OCI-LY7 (cell line): ENCODE data around the gene FBLN1. TPM values are rescaled to one million over a fixed set of nuclear protein-coding genes. Genes with fewer than 3 reads are reported as not detected.

Experiments used
- BruUV-seq: library from RNA; stranded (reverse); fragments of 400-500 nt; replicated peaks from 2 replicates; lab custom pipeline; 2021; lab: Mats Ljungman, UMichigan
- CTCF ChIA-PET: fragments of 300-600 bp; sonication (Branson Sonifier 250); formaldehyde crosslinking; loops from one replicate; lab custom pipeline; 2022; ENCODE audit warnings: antibody characterized with exemption; ENCODE audit not compliant: unreplicated experiment; lab: Charles Lee
- POLR2A ChIA-PET: fragments of 300-600 bp; sonication (Branson Sonifier 250); formaldehyde crosslinking; loops from one replicate; lab custom pipeline; 2022; ENCODE audit warnings: antibody characterized with exemption; lab: Charles Lee
- DNase-seq: peaks from one replicate; pipeline ENCODE4 v3.0.0-alpha.2; 2015; ENCODE audit warnings: low spot score
- H2AFZ ChIP-seq: fragments of 200-600 bp; sonication (generic), shearing (Covaris generic); 2 replicates; pipeline ENCODE4 v1.6.1; 2014; ENCODE audit warnings: mild to moderate bottlenecking, antibody characterized with exemption, low read length, moderate library complexity
- H3K27ac ChIP-seq: fragments of 200-600 bp; sonication (generic); 2 replicates; pipeline ENCODE4 v1.5.1; 2014; ENCODE audit warnings: mixed run types, low read depth, mild to moderate bottlenecking, moderate library complexity, low read length, inconsistent platforms; ENCODE audit not compliant: poor library complexity, severe bottlenecking
- H3K36me3 ChIP-seq: fragments of 200-600 bp; sonication (generic); 2 replicates; pipeline ENCODE4 v1.6.1; 2014; ENCODE audit warnings: mild to moderate bottlenecking, antibody characterized with exemption, low read length, moderate library complexity, mixed read lengths; ENCODE audit not compliant: insufficient read depth
- H3K4me1 ChIP-seq: fragments of 200-600 bp; sonication (generic); 2 replicates; pipeline ENCODE4 v1.5.1; 2014; ENCODE audit warnings: mild to moderate bottlenecking, low read length; ENCODE audit not compliant: insufficient read depth, poor library complexity, severe bottlenecking
- H3K4me2 ChIP-seq: fragments of 200-600 bp; sonication (generic); 2 replicates; pipeline ENCODE4 v1.6.1; 2014; ENCODE audit warnings: mild to moderate bottlenecking, low read length
- H3K4me3 ChIP-seq: fragments of 200-600 bp; sonication (generic); 2 replicates; pipeline ENCODE4 v1.5.1; 2014; ENCODE audit warnings: mild to moderate bottlenecking, low read depth, low read length; ENCODE audit not compliant: poor library complexity, severe bottlenecking
- H3K79me2 ChIP-seq: fragments of 200-600 bp; sonication (generic); 2 replicates; pipeline ENCODE4 v1.6.1; 2016; ENCODE audit warnings: low read depth, mild to moderate bottlenecking, low read length, moderate library complexity, mixed read lengths; ENCODE audit not compliant: insufficient read depth
- H3K9me2 ChIP-seq: fragments of 200-600 bp; sonication (generic); 2 replicates; pipeline ENCODE4 v1.6.1; 2016; ENCODE audit warnings: mild to moderate bottlenecking, low read length, mixed read lengths; ENCODE audit not compliant: insufficient read depth
- H3K9me3 ChIP-seq: fragments of 200-600 bp; sonication (generic); 2 replicates; pipeline ENCODE4 v1.6.1; 2014; ENCODE audit warnings: mild to moderate bottlenecking, mixed run types, low read length, mixed read lengths
- H4K20me1 ChIP-seq: fragments of 200-600 bp; sonication (generic); 2 replicates; pipeline ENCODE4 v1.6.1; 2014; ENCODE audit warnings: mild to moderate bottlenecking, antibody characterized with exemption, low read length, moderate library complexity, mixed read lengths; ENCODE audit not compliant: insufficient read depth
- CTCF ChIP-seq: fragments of 200-600 bp; sonication (generic); conservative IDR thresholded peaks from 2 replicates; pipeline ENCODE4 v1.5.1; 2014; ENCODE audit warnings: mild to moderate bottlenecking, antibody characterized with exemption, low read length, moderate library complexity, mixed read lengths
- EZH2phosphoT487 ChIP-seq: fragments of 200-600 bp; sonication (generic); IDR thresholded peaks from 2 replicates; pipeline ENCODE4 v1.6.1; 2018; ENCODE audit warnings: low read depth, borderline replicate concordance, mild to moderate bottlenecking, mixed run types, antibody characterized with exemption, low read length, moderate library complexity, mixed read lengths
- intact Hi-C: fragments of 100-400 bp; cut with micrococcal nuclease; formaldehyde crosslinking; loops from one replicate; pipeline ENCODE4 v1.10.0; 2022; ENCODE audit not compliant: unreplicated experiment
- total RNA-seq, 2 experiments: library from RNA; depleted of rRNA in 1 of 2; stranded (reverse); fragments of >200 nt in 1 of 2; shearing (Covaris generic) in 1 of 2; gene quantifications; 2 replicates each; pipeline ENCODE4 v1.2.3, GENCODE V29; 2014 to 2022

FBLN1 gene
- total RNA-seq, 2 experiments from 2014 or later, result not detected

- H4K20me1 ChIP-seq, result no peaks in the 10 kb centered on the region
- TF ChIP-seq CTCF (no peak), EZH2phosphoT487 (no peak)
- ChIA-PET CTCF (no interaction called here), POLR2A (no interaction called here)
- H2AFZ ChIP-seq, result no peak overlapping the region
- H3K4me2 ChIP-seq, result no peak overlapping the region
- BruUV-seq, result no TSS peak
- DNase-seq, result no peak
- intact Hi-C loops, result no loop called here
- no peak overlapping the region for H3K4me3 ChIP-seq
- H3K4me1 ChIP-seq, result no peaks in the 10 kb centered on the region
- H3K9me2 ChIP-seq, result no peaks in the 10 kb centered on the region
- no peaks in the 10 kb centered on the region for H3K9me3 ChIP-seq
- H3K79me2 ChIP-seq, result no peaks in the 10 kb centered on the region
- no peaks in the 10 kb centered on the region for H3K36me3 ChIP-seq
- no peak overlapping the region for H3K27ac ChIP-seq
Observed at GRCh38 chr22:45630436-45630835, 127.8 kb downstream of the FBLN1 start.

GRCh38 chr22:45631140-45631840, 128.6 kb downstream of the FBLN1 start:
- intact Hi-C loops, result no loop called here
- no peak for DNase-seq
- Histone ChIP-seq H3K9me2 (no peaks in the 10 kb centered on the region), H3K27ac (no peak overlapping the region), H2AFZ (no peak overlapping the region), H3K4me1 (no peaks in the 10 kb centered on the region), H3K4me3 (no peak overlapping the region), H4K20me1 (no peaks in the 10 kb centered on the region), H3K9me3 (no peaks in the 10 kb centered on the region), H3K79me2 (no peaks in the 10 kb centered on the region), H3K36me3 (no peaks in the 10 kb centered on the region), H3K4me2 (no peak overlapping the region)
- no peak for TF ChIP-seq CTCF
- no peak for TF ChIP-seq EZH2phosphoT487
- CTCF ChIA-PET, result no interaction called here
- BruUV-seq, result no TSS peak
- POLR2A ChIA-PET, result no interaction called here

GRCh38 chr22:45631841-45632238, 129.2 kb downstream of the FBLN1 start:
- H3K4me2 ChIP-seq, result no peak overlapping the region
- intact Hi-C loops, result no loop called here
- BruUV-seq, result no TSS peak

More at GRCh38 chr22:45631841-45632238, 129.2 kb downstream of the FBLN1 start:
- no peaks in the 10 kb centered on the region for H3K79me2 ChIP-seq
- H3K4me1 ChIP-seq, result no peaks in the 10 kb centered on the region
- no peak overlapping the region for H3K27ac ChIP-seq
- H3K4me3 ChIP-seq, result no peak overlapping the region
- no peaks in the 10 kb centered on the region for H3K36me3 ChIP-seq
- H2AFZ ChIP-seq, result no peak overlapping the region
- CTCF ChIA-PET, result no interaction called here
- TF ChIP-seq CTCF, result no peak
- TF ChIP-seq EZH2phosphoT487, result no peak
- H3K9me2 ChIP-seq, result no peaks in the 10 kb centered on the region
- H3K9me3 ChIP-seq, result no peaks in the 10 kb centered on the region
- DNase-seq, result no peak
- POLR2A ChIA-PET, result no interaction called here
- H4K20me1 ChIP-seq, result no peaks in the 10 kb centered on the region
